ENCODE data around the gene HNF1B. TPM values are rescaled to one million over a fixed set of nuclear protein-coding genes. Genes with fewer than 3 reads are reported as not detected.
A peak's percentile ranks its signal among the peaks of the same experiment; 100 is the strongest.

HNF1B gene
- total RNA-seq, 2 donors from 2014 or later: 22.3 to 37.6 TPM

GRCh38 chr17:37737971-37738370 lies 6.9 kb downstream of the HNF1B start:
- no peak for TF ChIP-seq CTCF (IDR thresholded peaks at IDR 0.05)
- TF ChIP-seq POLR2A (IDR thresholded peaks at IDR 0.05): no peak
- intact Hi-C loops (cut with DNase I): no loop called here
- Histone ChIP-seq H3K27me3 (no peaks in the 10 kb centered on the region), H3K9me3 (no peaks in the 10 kb centered on the region), H3K4me1 (peaks cover 37% of the 10 kb centered on the region), H3K36me3 (replicated peaks in 1 of 2; ENCODE audit: insufficient read depth in 1 of 2, low read depth in 2 of 2) (peaks cover 0 to 7% of the 10 kb centered on the region in 2 donors), H3K4me3 (no peak overlapping the region), H3K27ac (peak overlapping the region in 3 of 4 donors; percentile 32 to 98 (median 95))
- WGBS, 2 donors: 65 to 77% methylated on average over 2 of the region's 2 CpGs
- no peak for DNase-seq
- ATAC-seq: no peak

- TF ChIP-seq CTCF (IDR thresholded peaks at IDR 0.05) (peak in 4 of 7 experiments; percentile 29 to 35 (median 33)), POLR2A (IDR thresholded peaks at IDR 0.05) (no peak)
- intact Hi-C loops (cut with DNase I): no loop called here
- DNase-seq: no peak
- WGBS, 2 donors: 96 to 100% methylated on average over 1 of the region's 1 CpG
- H3K27ac ChIP-seq: peak overlapping the region in 1 of 4 donors; percentile 95
- H3K9me3 ChIP-seq: no peaks in the 10 kb centered on the region
- no peaks in the 10 kb centered on the region for H3K27me3 ChIP-seq
- peaks cover 37% of the 10 kb centered on the region for H3K4me1 ChIP-seq
- H3K4me3 ChIP-seq: no peak overlapping the region
- peaks cover 0 to 7% of the 10 kb centered on the region in 2 donors for H3K36me3 ChIP-seq (replicated peaks in 1 of 2; ENCODE audit: insufficient read depth in 1 of 2, low read depth in 2 of 2)
- no peak for ATAC-seq
Measured at GRCh38 chr17:37737081-37737480, 7.8 kb downstream of the HNF1B start.

GRCh38 chr17:37736428-37736827 lies 8.4 kb downstream of the HNF1B start:
- ATAC-seq: no peak
- DNase-seq: no peak
- peak overlapping the region in 2 of 4 donors; percentile 20 to 95 for H3K27ac ChIP-seq
- H3K4me3 ChIP-seq: no peak overlapping the region
- H3K9me3 ChIP-seq: no peaks in the 10 kb centered on the region
- H3K36me3 ChIP-seq (replicated peaks in 1 of 2; ENCODE audit: insufficient read depth in 1 of 2, low read depth in 2 of 2): peaks cover 0 to 8% of the 10 kb centered on the region in 2 donors
- no peaks in the 10 kb centered on the region for H3K27me3 ChIP-seq
- H3K4me1 ChIP-seq: peaks cover 37% of the 10 kb centered on the region
- no peak for TF ChIP-seq POLR2A (IDR thresholded peaks at IDR 0.05)
- no peak for TF ChIP-seq CTCF (IDR thresholded peaks at IDR 0.05)
- intact Hi-C loops (cut with DNase I): no loop called here
- WGBS, 2 donors: 75 to 91% methylated on average over 6 of the region's 6 CpGs

GRCh38 chr17:37735165-37735564 lies 9.7 kb downstream of the HNF1B start:
- 73 to 91% methylated on average over 4 of the region's 4 CpGs for WGBS, 2 donors
- intact Hi-C loops (cut with DNase I): no loop called here
- H3K4me1 ChIP-seq: peaks cover 34% of the 10 kb centered on the region
- ATAC-seq (no peak), DNase-seq (no peak)
- TF ChIP-seq CTCF (IDR thresholded peaks at IDR 0.05): no peak
- TF ChIP-seq POLR2A (IDR thresholded peaks at IDR 0.05): no peak
- H3K27ac ChIP-seq: peak overlapping the region in 2 of 4 donors; percentile 42 to 47
- peaks cover 0 to 15% of the 10 kb centered on the region in 2 donors for H3K36me3 ChIP-seq (replicated peaks in 1 of 2; ENCODE audit: insufficient read depth in 1 of 2, low read depth in 2 of 2)
- no peaks in the 10 kb centered on the region for H3K27me3 ChIP-seq
- H3K9me3 ChIP-seq: no peaks in the 10 kb centered on the region
- no peak overlapping the region for H3K4me3 ChIP-seq

- H3K27ac ChIP-seq: peak overlapping the region in 3 of 4 donors; percentile 40 to 57 (median 54)
- WGBS, 2 donors: 35 to 39% methylated on average over 2 to 4 of the region's 4 CpGs
Measured at GRCh38 chr17:37732316-37732715, 12.5 kb downstream of the HNF1B start.

More at GRCh38 chr17:37732316-37732715, 12.5 kb downstream of the HNF1B start:
- H3K9me3 ChIP-seq: no peaks in the 10 kb centered on the region
- ATAC-seq: no peak
- peaks cover 38% of the 10 kb centered on the region for H3K4me1 ChIP-seq
- TF ChIP-seq POLR2A (IDR thresholded peaks at IDR 0.05) (no peak), CTCF (IDR thresholded peaks at IDR 0.05) (no peak)
- DNase-seq: no peak
- no peak overlapping the region for H3K4me3 ChIP-seq
- no peaks in the 10 kb centered on the region for H3K27me3 ChIP-seq
- H3K36me3 ChIP-seq (replicated peaks in 1 of 2; ENCODE audit: insufficient read depth in 1 of 2, low read depth in 2 of 2): peaks cover 0 to 15% of the 10 kb centered on the region in 2 donors
- intact Hi-C loops (cut with DNase I): no loop called here
